ENCODE data around the gene PCED1A. TPM values are rescaled to one million over a fixed set of nuclear protein-coding genes. Genes with fewer than 3 reads are reported as not detected.

The PCED1A gene
- total RNA-seq, result 10 to 100 TPM; 25.6 to 33.4 TPM

GRCh38 chr20:2840138-2840966 is at the start of gene PCED1A, which contains the start of gene VPS16:
Gene PCED1A (minus strand): TSS chr20:2840655. CDS start chr20:2839912, 743 bp downstream.
Gene VPS16 (plus strand): TSS chr20:2840745. CDS start chr20:2840775, 30 bp downstream.

GRCh38 chr20:2873010-2873746 is 32.7 kb upstream of the PCED1A start, which contains the start of gene PTPRA:
Gene PTPRA (plus strand): TSS chr20:2873481. CDS start chr20:2964278, 90,797 bp downstream.

GRCh38 chr20:2816030-2816582 is 24.3 kb downstream of the PCED1A start, which contains the start of gene TMEM239:
Gene TMEM239 (plus strand): TSS chr20:2816364. CDS start chr20:2816555, 191 bp downstream.

GRCh38 chr20:2814587-2815051 is 25.8 kb downstream of the PCED1A start, which contains the start of gene C20orf141:
Gene C20orf141 (plus strand): TSS chr20:2814987. CDS start chr20:2815185, 198 bp downstream.

GRCh38 chr20:2800521-2801285 is 39.8 kb downstream of the PCED1A start, which contains the start of gene CPXM1:
Gene CPXM1 (minus strand): TSS chr20:2800627. CDS start chr20:2800572, 55 bp downstream.

Other genes starting within 250 kb of the PCED1A start
- 100 to 1,000 TPM; 118 to 262 TPM for gene NOP56, start 188.0 kb downstream of the PCED1A start, total RNA-seq
- 100 to 1,000 TPM in 1 of 2 donors, 10 to 100 TPM in 1; 80.2 to 103 TPM for gene IDH3B, start 176.4 kb downstream of the PCED1A start, total RNA-seq
- gene EBF4, start 147.9 kb downstream of the PCED1A start, total RNA-seq, result under 1 TPM in 1 of 2 donors, not detected in 1; 0.34 TPM
- gene CPXM1, start 40.0 kb downstream of the PCED1A start, total RNA-seq, result not detected
- gene C20orf141, start 25.7 kb downstream of the PCED1A start, total RNA-seq, result not detected
- gene TMEM239, start 24.3 kb downstream of the PCED1A start, total RNA-seq, result under 1 TPM in 1 of 2 donors, not detected in 1; 0.69 TPM
- 10 to 100 TPM; 45.4 to 47.0 TPM for gene VPS16, start 90 bp upstream of the PCED1A start, total RNA-seq
- gene PTPRA, start 32.8 kb upstream of the PCED1A start, total RNA-seq, result 10 to 100 TPM; 54.9 to 63.0 TPM
- gene GNRH2, start 203.0 kb upstream of the PCED1A start, total RNA-seq, result 1 to 10 TPM in 1 of 2 donors, under 1 TPM in 1; 0.67 to 1.0 TPM
- 10 to 100 TPM; 36.8 to 69.3 TPM for gene MRPS26, start 205.4 kb upstream of the PCED1A start, total RNA-seq
- not detected for gene OXT, start 231.0 kb upstream of the PCED1A start, total RNA-seq
- gene AVP, start 244.1 kb upstream of the PCED1A start, total RNA-seq, result not detected

All from melanocyte of skin (primary cell).